GM19395 (cell line): ENCODE data around the gene ATAD3A.
"Not testable (repeated sequence)": the region's sequence is repeated elsewhere in the genome, so short reads cannot be mapped to it uniquely, and the experiment has no call there.

Experiments used
- ATAC-seq: cut with Tn5 transposase; IDR thresholded peaks from one replicate; pipeline ENCODE4 v1.9.1; 2021; ENCODE audit warnings: mild to moderate bottlenecking, moderate library complexity; ENCODE audit not compliant: unreplicated experiment

ATAD3A gene

DNA sequence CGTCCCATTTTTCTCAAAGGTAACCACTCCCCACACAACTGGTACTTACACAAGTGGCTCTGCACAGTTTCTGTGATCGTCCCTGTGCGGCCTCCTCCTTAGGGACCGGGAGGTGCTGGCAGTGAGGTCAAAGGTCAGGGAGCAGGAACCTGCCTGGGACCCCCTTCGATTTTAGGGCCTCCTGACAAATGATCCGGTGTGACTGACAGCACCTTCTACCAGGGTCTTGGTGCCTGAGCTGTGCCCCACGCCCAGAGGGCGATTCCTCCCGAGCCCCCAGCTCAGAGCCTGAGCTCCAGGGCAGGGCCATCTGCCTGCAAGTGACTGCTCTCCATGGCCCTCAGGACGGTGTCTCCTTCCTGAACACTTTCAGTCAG, 40.3 kb downstream of the ATAD3A start:
- no peak for ATAC-seq

DNA sequence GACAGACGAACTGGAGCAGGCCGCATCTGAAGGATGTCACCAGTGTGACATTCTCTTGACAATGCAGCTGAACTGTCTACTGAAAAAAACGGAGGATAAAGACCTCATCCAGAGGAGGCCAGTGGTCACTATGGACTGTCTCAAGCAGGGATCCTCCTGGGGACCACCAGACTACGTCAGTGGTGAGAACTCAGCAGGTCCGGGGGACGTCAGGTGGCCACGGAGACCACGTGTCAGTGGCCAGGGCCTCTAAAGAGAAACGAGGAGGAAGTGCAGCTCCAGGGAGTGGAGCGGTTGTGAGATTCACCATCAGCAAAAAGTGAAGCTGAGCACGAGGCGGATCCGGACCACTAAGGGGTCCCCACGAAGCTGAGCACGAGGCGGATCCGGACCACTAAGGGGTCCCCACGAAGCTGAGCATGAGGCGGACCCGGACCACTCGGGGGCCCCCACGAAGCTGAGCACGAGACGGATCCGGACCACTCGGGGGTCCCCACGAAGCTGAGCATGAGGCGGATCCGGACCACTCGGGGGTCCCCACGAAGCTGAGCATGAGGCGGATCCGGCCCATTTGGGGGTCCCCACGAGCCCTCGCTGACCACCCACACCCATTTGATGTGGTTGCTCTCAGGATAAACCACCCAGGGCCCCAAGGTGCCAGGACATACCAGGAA, 42.0 kb downstream of the ATAD3A start:
- no peak for ATAC-seq

- no peak for ATAC-seq
Measured at GRCh38 chr1:1554550-1554925, 42.6 kb downstream of the ATAD3A start.

GRCh38 chr1:1554926-1555915, 43.3 kb downstream of the ATAD3A start:
- ATAC-seq, result no peak

- ATAC-seq, result no peak
Measured at GRCh38 chr1:1556505-1556904, 44.5 kb downstream of the ATAD3A start.

DNA sequence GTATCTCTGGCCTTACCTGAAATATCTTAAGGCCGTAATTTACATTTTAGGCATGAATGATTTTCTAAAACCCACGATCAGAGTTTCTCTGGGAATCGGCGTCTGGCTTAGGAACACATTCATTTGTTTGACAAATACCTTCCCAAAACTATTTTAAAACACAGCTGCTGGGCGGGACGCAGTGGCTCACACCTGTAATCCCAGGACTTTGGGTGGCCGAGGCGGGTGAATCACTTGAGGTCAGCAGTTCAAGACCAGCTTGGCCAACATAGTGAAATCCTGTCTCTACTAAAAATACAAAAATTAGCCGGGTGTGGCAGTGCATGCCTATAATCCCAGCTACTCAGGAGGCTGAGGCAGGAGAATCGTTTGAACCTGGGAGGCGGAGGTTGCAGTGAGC, 45.0 kb downstream of the ATAD3A start:
- not testable (repeated sequence) for ATAC-seq

- ATAC-seq, result not testable (repeated sequence)
Measured at GRCh38 chr1:1557688-1558087, 45.7 kb downstream of the ATAD3A start.

DNA sequence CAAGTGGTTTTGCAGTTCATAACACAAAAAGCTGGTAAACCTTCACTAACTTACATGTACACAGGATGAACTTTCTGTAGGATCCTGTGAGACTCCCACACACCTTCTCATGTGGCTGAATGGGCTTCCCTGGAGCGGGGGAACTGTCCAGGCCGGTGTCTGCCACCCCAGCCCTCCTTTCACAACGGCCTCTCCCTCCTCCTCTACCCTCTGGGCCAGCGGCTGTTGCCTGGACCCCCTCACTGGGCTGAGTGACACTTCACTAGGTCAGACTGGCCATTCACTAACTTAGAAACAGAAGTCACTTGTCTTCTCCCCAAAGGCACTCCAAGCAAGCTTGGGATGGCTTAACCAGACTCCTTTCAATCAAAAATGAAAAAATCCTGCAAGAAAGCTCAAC, 46.6 kb downstream of the ATAD3A start:
- no peak for ATAC-seq

DNA sequence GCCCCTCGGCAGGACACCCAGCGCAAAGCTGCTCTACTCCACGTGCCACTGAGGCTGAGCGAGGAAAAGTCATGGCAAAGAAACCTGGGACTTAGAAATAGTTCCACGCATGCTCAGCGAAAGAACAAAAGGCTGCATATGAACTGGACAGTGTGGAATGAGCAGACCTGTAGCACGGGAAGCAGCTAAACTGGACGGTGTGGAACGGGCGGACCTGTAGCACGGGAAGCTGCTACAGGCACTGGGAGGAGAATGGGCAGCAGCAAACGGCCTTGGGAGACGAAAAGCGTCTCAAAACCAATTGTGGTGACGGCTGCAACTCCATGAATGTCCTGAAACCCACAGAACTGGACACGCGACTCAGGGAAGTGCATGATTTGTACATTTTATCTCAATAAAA, 47.1 kb downstream of the ATAD3A start:
- no peak for ATAC-seq

- no peak for ATAC-seq
Measured at GRCh38 chr1:1560178-1560577, 48.2 kb downstream of the ATAD3A start.

- ATAC-seq, result no peak
Measured at GRCh38 chr1:1561801-1562470, 50.0 kb downstream of the ATAD3A start.

DNA sequence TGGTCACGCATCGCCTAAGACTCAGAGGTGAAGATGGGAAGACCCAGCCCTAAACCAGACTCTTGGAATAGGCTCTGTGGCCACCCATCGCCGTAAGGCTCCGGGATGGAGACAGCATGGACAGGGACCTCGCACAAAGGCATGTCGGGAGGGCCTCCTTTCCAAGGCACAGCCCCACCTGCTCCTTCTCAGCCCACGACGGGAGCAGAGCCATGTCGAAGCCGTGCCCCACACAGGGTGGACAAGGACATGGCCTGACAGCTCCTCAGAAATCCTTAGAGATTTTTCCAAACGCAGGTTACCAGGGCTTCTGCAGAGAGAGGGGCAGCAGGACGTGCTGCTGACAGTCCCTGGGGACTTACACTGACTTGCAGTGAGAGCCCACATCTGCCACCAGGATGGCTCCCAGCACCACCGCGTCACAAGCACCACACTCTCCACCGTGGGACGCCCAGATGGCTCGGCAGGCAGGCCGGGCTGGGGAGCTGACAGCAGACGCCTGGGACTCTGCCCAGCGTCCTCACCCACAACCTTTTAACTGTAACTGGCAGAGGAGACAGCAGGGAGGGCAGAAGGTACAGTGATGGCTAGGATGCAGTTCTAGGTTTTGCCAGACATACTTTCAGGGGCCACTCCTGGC, 50.7 kb downstream of the ATAD3A start:
- no peak for ATAC-seq

DNA sequence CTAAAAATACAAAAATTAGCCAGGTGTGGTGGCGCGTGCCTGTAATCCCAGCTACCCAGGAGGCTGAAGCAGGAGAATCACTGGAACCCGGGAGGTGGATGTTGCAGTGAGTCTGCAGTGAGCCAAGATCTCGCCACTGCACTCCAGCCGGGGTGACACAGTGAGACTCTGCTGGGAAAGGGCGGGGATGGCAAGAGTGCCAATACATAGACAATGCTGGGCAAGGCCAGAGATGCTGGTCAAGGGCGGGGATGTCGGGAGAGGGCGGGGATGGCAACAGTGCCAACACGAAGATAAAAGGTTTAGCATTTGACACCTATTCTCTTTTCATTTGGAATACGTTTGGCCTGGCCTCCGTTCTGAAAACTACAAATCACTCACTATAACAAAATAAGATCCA, 51.7 kb downstream of the ATAD3A start:
- ATAC-seq, result no peak

GRCh38 chr1:1564268-1564667, 52.3 kb downstream of the ATAD3A start:
- no peak for ATAC-seq

- ATAC-seq, result no peak
Measured at GRCh38 chr1:1565340-1565739, 53.4 kb downstream of the ATAD3A start.

DNA sequence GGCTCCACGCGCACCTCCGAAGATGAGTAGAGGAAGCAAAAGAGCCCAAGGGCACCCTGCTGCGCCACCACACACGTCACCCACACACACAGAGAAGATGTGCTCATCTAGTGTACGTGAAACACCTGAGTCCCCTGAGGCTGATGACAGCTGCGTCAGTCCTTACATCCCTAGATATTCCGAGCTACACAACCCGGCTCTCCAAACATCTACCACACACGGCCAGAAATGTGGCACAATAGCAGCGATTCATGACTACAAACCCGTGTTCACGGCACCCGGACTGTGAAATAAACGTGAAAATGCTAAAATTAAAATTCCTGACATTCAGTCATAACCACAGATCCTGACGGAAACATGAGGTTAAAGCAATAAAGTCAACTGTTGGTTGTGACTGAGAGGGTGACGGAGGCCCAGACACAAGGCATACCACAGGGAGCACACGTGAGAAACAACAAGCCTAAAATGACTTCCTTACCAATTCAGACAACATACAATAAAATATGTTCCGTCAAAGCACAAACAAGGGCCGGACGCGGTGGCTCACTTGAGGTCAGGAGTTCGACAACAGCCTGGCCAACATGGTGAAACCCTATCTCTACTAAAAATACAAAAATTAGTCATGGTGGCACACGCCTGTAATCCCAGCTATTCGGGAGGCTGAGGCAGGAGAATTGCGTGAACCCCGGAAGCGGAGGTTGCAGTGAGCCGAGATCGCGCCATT, 55.4 kb downstream of the ATAD3A start:
- no peak for ATAC-seq

- ATAC-seq, result no peak
Measured at GRCh38 chr1:1567891-1568291, 55.9 kb downstream of the ATAD3A start.

DNA sequence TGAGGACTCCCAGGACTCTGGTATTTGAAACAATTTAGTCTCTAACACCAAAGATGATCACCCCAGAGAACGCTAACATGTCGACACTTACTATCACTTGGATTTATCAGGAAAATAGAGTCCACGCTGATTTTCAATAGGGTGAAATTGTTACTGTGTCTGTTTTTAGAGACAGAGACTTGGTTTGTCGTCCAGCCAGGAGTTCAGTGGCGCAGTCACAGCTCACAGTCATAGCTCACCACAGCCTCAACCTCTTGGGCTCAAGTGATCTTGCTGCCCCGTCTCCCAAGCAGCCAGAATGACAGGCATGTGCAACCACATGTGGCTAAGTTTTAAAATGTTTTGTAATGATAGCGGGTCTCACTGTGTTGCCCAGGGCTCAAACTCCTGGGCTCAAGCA, 57.4 kb downstream of the ATAD3A start:
- no peak for ATAC-seq

DNA sequence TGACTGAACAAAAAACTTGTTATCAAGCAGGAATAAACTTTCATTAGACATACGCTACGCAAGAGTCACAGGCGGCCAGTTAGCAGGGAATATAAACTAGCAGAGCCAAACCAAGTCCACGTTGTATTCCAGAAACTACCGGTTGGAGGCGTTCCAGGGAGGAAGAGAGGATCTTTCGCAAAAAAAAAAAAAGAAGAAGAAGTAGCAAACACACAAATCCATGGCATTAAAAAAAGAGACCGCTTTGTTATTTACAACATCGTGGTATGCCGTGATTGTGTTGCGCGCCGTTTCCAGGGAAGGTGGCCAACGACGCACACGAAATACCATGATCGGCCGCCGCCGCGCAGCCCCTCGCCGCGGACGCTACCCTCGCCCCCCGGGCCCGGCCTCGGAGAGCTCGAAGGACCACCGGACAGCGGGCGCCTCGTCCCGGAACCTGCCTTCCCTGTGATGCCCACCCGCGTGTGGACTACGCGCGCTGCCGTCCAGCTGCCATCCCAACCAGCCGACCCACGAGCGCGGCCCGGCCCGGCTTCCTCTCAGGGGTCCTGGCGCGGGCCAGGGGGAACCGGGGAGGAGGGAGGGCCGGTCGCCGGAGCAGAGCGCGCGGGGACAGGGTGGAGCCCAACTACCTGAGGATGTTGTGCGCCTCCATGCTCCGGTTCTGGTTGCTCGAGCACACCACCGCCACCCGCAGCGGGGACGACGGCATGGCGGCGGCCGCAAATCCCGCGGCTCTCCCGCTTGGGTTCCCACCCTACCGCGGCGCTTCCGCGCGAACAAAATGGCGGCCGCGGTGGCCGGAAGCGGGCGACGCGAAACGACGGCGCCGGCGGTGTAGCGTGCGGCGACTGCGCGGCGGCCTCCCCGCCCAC, 62.1 kb downstream of the ATAD3A start:
- peak; percentile 58 for ATAC-seq
